ENCODE data around the gene ADAMTS12. TPM values are rescaled to one million over a fixed set of nuclear protein-coding genes. Genes with fewer than 3 reads are reported as not detected.

Gene ADAMTS12
- total RNA-seq, 3 donors from 2014 or later (not counting 1 experiment from before 2014, with no cell fraction given): not detected

DNA sequence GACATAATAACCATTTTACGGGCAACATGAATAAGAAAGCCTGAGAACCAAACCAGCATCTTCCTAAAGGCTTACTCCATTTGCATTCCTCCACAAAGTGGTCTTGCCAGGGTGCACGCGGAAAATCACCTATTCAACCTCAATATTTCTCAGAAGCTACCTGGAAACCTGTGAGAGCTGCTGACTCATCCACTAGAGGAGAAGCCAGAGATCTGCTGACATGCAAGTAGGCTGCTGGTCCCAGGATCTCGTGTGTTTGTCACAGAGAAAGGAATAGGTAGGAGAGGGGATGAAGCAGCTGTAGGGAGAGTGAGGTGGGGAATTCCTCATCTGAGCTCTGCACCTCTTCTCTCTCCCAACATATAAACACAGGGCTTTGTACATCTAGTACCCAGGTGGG lies 138.1 kb downstream of the ADAMTS12 start:
- no peaks in the 10 kb centered on the region for H3K4me1 ChIP-seq (ENCODE audit: control insufficient read depth, insufficient read depth, low read length)
- peaks cover 2% of the 10 kb centered on the region in 2 donors for H3K9me3 Mint-ChIP-seq
- TF ChIP-seq, protein P1, sequence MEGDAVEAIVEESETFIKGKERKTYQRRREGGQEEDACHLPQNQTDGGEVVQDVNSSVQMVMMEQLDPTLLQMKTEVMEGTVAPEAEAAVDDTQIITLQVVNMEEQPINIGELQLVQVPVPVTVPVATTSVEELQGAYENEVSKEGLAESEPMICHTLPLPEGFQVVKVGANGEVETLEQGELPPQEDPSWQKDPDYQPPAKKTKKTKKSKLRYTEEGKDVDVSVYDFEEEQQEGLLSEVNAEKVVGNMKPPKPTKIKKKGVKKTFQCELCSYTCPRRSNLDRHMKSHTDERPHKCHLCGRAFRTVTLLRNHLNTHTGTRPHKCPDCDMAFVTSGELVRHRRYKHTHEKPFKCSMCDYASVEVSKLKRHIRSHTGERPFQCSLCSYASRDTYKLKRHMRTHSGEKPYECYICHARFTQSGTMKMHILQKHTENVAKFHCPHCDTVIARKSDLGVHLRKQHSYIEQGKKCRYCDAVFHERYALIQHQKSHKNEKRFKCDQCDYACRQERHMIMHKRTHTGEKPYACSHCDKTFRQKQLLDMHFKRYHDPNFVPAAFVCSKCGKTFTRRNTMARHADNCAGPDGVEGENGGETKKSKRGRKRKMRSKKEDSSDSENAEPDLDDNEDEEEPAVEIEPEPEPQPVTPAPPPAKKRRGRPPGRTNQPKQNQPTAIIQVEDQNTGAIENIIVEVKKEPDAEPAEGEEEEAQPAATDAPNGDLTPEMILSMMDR (IDR thresholded peaks at IDR 0.05): no peak
- H3K27ac ChIP-seq (ENCODE audit: low read length): no peak overlapping the region
- ATAC-seq (no peak), DNase-seq (no peak)
- no peak overlapping the region for H3K27ac Mint-ChIP-seq
- H3K4me3 ChIP-seq (ENCODE audit: low read length): no peak overlapping the region
- H3K36me3 Mint-ChIP-seq: no peaks in the 10 kb centered on the region
- 83% methylated on average over 3 of the region's 4 CpGs for WGBS (ENCODE audit: insufficient coverage)
- H3K36me3 ChIP-seq (ENCODE audit: control insufficient read depth, insufficient read depth, low read length): no peaks in the 10 kb centered on the region
- H3K4me1 Mint-ChIP-seq: no peaks in the 10 kb centered on the region
- intact Hi-C loops (cut with micrococcal nuclease): no loop called here
- no peaks in the 10 kb centered on the region for H3K27me3 Mint-ChIP-seq (ENCODE audit: low read depth in 2 of 2)
- H3K4me3 Mint-ChIP-seq: no peak overlapping the region
- H3K9me3 ChIP-seq (ENCODE audit: control insufficient read depth, insufficient read depth, low read length): no peaks in the 10 kb centered on the region
- no peaks in the 10 kb centered on the region for H3K27me3 ChIP-seq (ENCODE audit: control insufficient read depth, insufficient read depth, low read length)

DNA sequence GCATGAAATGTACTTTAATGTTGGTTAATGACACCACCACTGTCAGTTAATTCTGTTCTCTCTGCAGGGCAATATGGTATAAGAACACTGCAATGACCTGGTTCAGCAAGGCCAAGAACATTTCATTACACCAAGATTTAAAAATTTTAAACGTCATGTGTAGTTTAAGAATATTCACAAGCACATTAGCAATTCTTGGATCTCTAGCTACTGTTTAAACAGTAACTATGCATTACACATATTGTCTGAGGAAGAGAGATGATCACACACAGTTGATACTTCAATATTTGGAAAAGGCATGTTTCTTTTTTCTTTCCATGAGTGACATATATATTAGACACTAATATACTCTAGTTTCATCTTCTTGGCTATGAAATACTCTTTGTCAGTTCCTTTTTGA lies 143.0 kb downstream of the ADAMTS12 start:
- WGBS (ENCODE audit: insufficient coverage): no CpG with 5 or more reads among the region's 1 CpG
- H3K27me3 ChIP-seq (ENCODE audit: control insufficient read depth, insufficient read depth, low read length): no peaks in the 10 kb centered on the region
- peaks cover 2 to 5% of the 10 kb centered on the region in 2 donors for H3K9me3 Mint-ChIP-seq
- DNase-seq (no peak), ATAC-seq (no peak)
- intact Hi-C loops (cut with micrococcal nuclease): no loop called here
- no peaks in the 10 kb centered on the region for H3K27me3 Mint-ChIP-seq (ENCODE audit: low read depth in 2 of 2)
- no peak overlapping the region for H3K4me3 Mint-ChIP-seq
- no peaks in the 10 kb centered on the region for H3K36me3 ChIP-seq (ENCODE audit: control insufficient read depth, insufficient read depth, low read length)
- no peaks in the 10 kb centered on the region for H3K36me3 Mint-ChIP-seq
- no peak overlapping the region for H3K27ac ChIP-seq (ENCODE audit: low read length)
- H3K4me1 Mint-ChIP-seq: no peaks in the 10 kb centered on the region
- no peak overlapping the region for H3K4me3 ChIP-seq (ENCODE audit: low read length)
- H3K4me1 ChIP-seq (ENCODE audit: control insufficient read depth, insufficient read depth, low read length): no peaks in the 10 kb centered on the region
- no peaks in the 10 kb centered on the region for H3K9me3 ChIP-seq (ENCODE audit: control insufficient read depth, insufficient read depth, low read length)
- no peak overlapping the region for H3K27ac Mint-ChIP-seq
- TF ChIP-seq, protein P1 (IDR thresholded peaks at IDR 0.05): no peak

DNA sequence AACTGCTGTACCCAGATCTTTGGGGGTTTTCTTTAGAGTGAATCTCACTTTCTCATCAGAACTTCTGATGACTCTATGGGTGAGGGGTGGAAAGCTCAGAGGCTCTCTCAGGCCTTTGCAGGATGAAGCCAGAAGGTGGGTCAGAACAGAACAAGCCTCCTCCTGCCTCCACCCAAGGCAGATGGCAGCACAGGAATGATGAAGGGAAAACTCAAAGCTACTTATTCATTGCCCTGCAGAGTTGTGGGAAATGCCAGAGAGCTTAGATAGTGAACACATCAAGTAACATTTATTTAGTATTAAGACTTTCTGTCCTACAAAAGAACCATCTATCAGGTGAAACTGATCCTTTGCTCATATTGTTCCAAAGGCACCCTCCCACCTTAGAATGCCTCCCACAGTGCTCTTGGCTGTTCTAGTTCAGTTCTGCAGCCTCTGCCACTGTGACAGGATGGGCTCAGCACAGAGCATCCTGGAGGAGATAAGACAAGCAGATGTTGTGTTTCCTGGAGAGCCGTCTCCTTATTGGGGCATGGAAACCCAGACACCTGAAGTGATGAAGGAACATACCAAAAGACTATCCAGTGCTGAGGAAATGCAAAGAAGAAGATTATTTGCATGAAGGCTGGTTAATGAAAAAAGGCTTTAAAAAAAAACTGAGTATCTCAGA lies 146.6 kb downstream of the ADAMTS12 start:
- intact Hi-C loops (cut with micrococcal nuclease): no loop called here
- TF ChIP-seq, protein P1 (IDR thresholded peaks at IDR 0.05): no peak
- DNase-seq: no peak
- peaks cover 0 to 4% of the 10 kb centered on the region in 2 donors for H3K9me3 Mint-ChIP-seq
- Histone ChIP-seq H3K4me1 (ENCODE audit: control insufficient read depth, insufficient read depth, low read length) (no peaks in the 10 kb centered on the region), H3K27me3 (ENCODE audit: control insufficient read depth, insufficient read depth, low read length) (no peaks in the 10 kb centered on the region), H3K4me3 (ENCODE audit: low read length) (no peak overlapping the region), H3K36me3 (ENCODE audit: control insufficient read depth, insufficient read depth, low read length) (no peaks in the 10 kb centered on the region), H3K9me3 (ENCODE audit: control insufficient read depth, insufficient read depth, low read length) (no peaks in the 10 kb centered on the region), H3K27ac (ENCODE audit: low read length) (no peak overlapping the region)
- no peak overlapping the region for H3K27ac Mint-ChIP-seq
- no peaks in the 10 kb centered on the region for H3K27me3 Mint-ChIP-seq (ENCODE audit: low read depth in 2 of 2)
- H3K4me3 Mint-ChIP-seq: no peak overlapping the region
- H3K36me3 Mint-ChIP-seq: no peaks in the 10 kb centered on the region
- no peak for ATAC-seq
- 96% methylated on average over 1 of the region's 1 CpG for WGBS (ENCODE audit: insufficient coverage)
- H3K4me1 Mint-ChIP-seq: no peaks in the 10 kb centered on the region

DNA sequence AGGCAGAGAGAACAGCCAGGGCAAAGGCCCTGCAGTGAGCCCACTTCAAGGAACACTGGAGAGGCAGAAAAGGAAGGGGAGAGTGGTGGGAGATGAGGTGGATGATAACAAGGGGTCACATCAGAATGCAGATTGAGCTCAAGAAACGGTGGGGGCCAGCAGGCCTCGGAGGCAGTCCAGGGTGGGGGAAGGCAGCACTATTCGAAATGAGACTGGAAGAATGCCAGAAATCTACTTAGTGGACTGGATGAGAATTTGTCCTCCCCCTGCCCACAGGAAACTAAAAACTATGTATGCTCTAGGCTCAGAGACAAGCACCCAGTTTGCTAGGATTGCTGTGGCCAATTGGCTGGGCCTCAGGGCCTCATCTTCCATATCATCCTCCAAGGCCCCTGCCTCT lies 148.7 kb downstream of the ADAMTS12 start:
- H3K9me3 Mint-ChIP-seq: peaks cover 0 to 4% of the 10 kb centered on the region in 2 donors
- no peak for DNase-seq
- no peaks in the 10 kb centered on the region for H3K9me3 ChIP-seq (ENCODE audit: control insufficient read depth, insufficient read depth, low read length)
- ATAC-seq: no peak
- peaks cover 0 to 3% of the 10 kb centered on the region in 2 donors for H3K27me3 Mint-ChIP-seq (ENCODE audit: low read depth in 2 of 2)
- no peak overlapping the region for H3K4me3 ChIP-seq (ENCODE audit: low read length)
- no peaks in the 10 kb centered on the region for H3K27me3 ChIP-seq (ENCODE audit: control insufficient read depth, insufficient read depth, low read length)
- no peak overlapping the region for H3K27ac Mint-ChIP-seq
- no peaks in the 10 kb centered on the region for H3K36me3 ChIP-seq (ENCODE audit: control insufficient read depth, insufficient read depth, low read length)
- no peaks in the 10 kb centered on the region for H3K4me1 ChIP-seq (ENCODE audit: control insufficient read depth, insufficient read depth, low read length)
- WGBS (ENCODE audit: insufficient coverage): 78% methylated on average over 3 of the region's 3 CpGs
- intact Hi-C loops (cut with micrococcal nuclease): no loop called here
- no peak overlapping the region for H3K4me3 Mint-ChIP-seq
- no peak overlapping the region for H3K27ac ChIP-seq (ENCODE audit: low read length)
- no peaks in the 10 kb centered on the region for H3K36me3 Mint-ChIP-seq
- TF ChIP-seq, protein P1 (IDR thresholded peaks at IDR 0.05): no peak
- H3K4me1 Mint-ChIP-seq: no peaks in the 10 kb centered on the region
